ENCODE measurements around the gene MBLAC1.

DNA sequence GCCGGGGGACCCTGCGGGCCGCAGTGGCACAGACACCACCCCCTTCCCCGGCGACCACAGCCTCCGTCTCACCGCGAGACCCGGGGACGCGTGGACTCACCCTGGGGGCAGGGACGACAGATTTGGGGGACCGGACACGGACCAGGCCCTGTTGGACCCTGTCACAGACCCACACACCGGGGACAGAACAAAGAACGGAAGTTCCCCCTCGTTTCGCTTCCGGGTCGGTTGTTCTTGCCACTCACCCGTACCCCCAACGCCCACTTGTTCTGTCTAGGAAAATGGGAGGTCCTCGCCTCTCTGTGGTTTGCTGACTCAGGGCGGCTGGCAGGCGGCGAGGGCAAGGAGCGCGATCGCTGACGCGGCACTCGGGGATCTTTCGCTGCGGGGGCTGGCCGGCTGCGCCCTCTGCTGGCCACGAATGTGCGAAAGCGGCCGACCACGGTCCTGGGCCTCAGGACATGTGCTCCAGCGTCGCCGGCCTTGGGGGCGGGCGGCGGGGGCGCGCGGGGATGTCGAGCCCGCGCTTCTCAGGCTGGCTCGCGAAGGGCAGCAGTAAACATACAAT, 45.1 kb upstream of the MBLAC1 start, which contains the start of gene ZNF3:
- TF ChIP-seq GATA3 (IDR thresholded peaks at IDR 0.05; ENCODE audit: low read depth, low read length) (no peak), GATA2 (IDR thresholded peaks at IDR 0.05; ENCODE audit: low read depth, low read length) (no peak; the same call in 1 of the 2 replicates)

Data from SH-SY5Y (cell line).